Spleen (tissue), 11 donors: ENCODE measurements around the gene CNPY4. TPM values are rescaled to one million over a fixed set of nuclear protein-coding genes. Genes with fewer than 3 reads are reported as not detected.

Source experiments
- DNase-seq: peaks from one replicate; pipeline ENCODE4 v3.0.0-alpha.2; 2020
- H3K27ac ChIP-seq, 8 donors: fragments of 200-600 bp; sonication (generic) in 7 of 8; 1 replicate in 4 of 8; 2 replicates in 4 of 8; pipeline versions ENCODE4 v1.5.0 to v1.8.0; 2016 to 2021; ENCODE audit warnings: inconsistent platforms in 4 of 8, mild to moderate bottlenecking in 4 of 8, moderate library complexity in 1 of 8
- H3K27me3 ChIP-seq, 7 donors: fragments of 200-600 bp; sonication (generic) in 6 of 7; replicated peaks in 1 of 7; 1 replicate in 4 of 7; 2 replicates in 3 of 7; pipeline versions ENCODE4 v1.5.0 to v1.8.0; 2016 to 2021; ENCODE audit warnings: inconsistent platforms in 3 of 7, mild to moderate bottlenecking in 1 of 7
- H3K36me3 ChIP-seq, 6 donors: fragments of 200-600 bp; sonication (generic) in 5 of 6; 1 replicate in 4 of 6; 2 replicates in 2 of 6; pipeline versions ENCODE4 v1.5.0 to v1.8.0; 2016 to 2021; ENCODE audit warnings: inconsistent platforms in 2 of 6
- H3K4me1 ChIP-seq, 6 donors: fragments of 200-600 bp; sonication (generic) in 5 of 6; 1 replicate in 3 of 6; 2 replicates in 3 of 6; pipeline versions ENCODE4 v1.5.0 to v1.8.0; 2016 to 2021; ENCODE audit warnings: inconsistent platforms in 3 of 6
- H3K4me3 ChIP-seq, 8 donors: fragments of 200-600 bp; sonication (generic) in 7 of 8; 1 replicate in 4 of 8; 2 replicates in 4 of 8; pipeline versions ENCODE4 v1.5.0 to v1.8.0; 2016 to 2021; ENCODE audit warnings: inconsistent platforms in 4 of 8, mild to moderate bottlenecking in 4 of 8, moderate library complexity in 2 of 8
- H3K9me3 ChIP-seq, 8 donors: fragments of 200-600 bp; sonication (generic) in 7 of 8; 1 replicate in 4 of 8; 2 replicates in 4 of 8; pipeline versions ENCODE4 v1.5.0 to v1.8.0; 2016 to 2021; ENCODE audit warnings: inconsistent platforms in 4 of 8
- CTCF ChIP-seq, 11 experiments: fragments of 200-600 bp in 7 of 11; fragments of 450-650 bp in 4 of 11; sonication (generic) in 4 of 11; IDR thresholded peaks in 8 of 11; conservative IDR thresholded peaks in 3 of 11; 1 replicate in 7 of 11; 2 replicates in 4 of 11; pipeline versions ENCODE4 v1.4.0 to v1.8.0; 2016 to 2021; ENCODE audit warnings: antibody characterized with exemption in 11 of 11, inconsistent platforms in 4 of 11, mild to moderate bottlenecking in 1 of 11
- POLR2A ChIP-seq, 3 donors: fragments of 450-650 bp; IDR thresholded peaks; one replicate each; pipeline ENCODE4 v1.5.1; 2017; ENCODE audit warnings: antibody characterized with exemption in 3 of 3, mild to moderate bottlenecking in 1 of 3
- POLR2AphosphoS5 ChIP-seq, 3 donors: sonication (generic); formaldehyde crosslinking; IDR thresholded peaks; one replicate each; pipeline ENCODE4 v1.5.1; 2017; ENCODE audit warnings: antibody characterized with exemption in 3 of 3
- WGBS, 5 donors: extraction: QIAGEN DNeasy Blood & Tissue Kit in 3 of 5; methylation state at CpG; one replicate each; pipeline versions ENCODE4 v1.1.5 to v1.1.7; 2013 to 2018; 5-methylcytosine and 5-hydroxymethylcytosine counted together
- intact Hi-C: fragments of 100-400 bp; cut with DNase I; formaldehyde crosslinking; loops from one replicate; pipeline ENCODE4 v1.15.0; 2023; ENCODE audit warnings: low total_unique reads
- polyA plus RNA-seq, 3 donors: library from polyadenylated mRNA; stranded (reverse); fragments of 200-250 nt; gene quantifications; one replicate each; pipeline ENCODE4 v1.2.1, GENCODE V29; 2013
- total RNA-seq, 7 donors: library from RNA; depleted of rRNA in 3 of 7; stranded (reverse); fragments of >200 nt in 3 of 7; fragmentation: NEBNext Ultra II Directional in 4 of 7; extraction: Animal tissue kit (Norgen Biotek cat#: 25700) in 4 of 7; gene quantifications; one replicate each; pipeline versions ENCODE4 v1.1.0 to v1.2.1, GENCODE V29; 2016 to 2021
- donor health status: healthy with polysubstance abuse.
- donor health status: DM: no; HTN: no; CAD: no; lungs with moderate emphysema.
- donor health status: DM: no; HTN: no; CAD: no.
- donor health status: Bipolar disorder and iron deficiency.
- donor health status: healthy.
- donor health status: DM: no; HTN: no; CAD: no.
- donor health status: DM: yes; HTN: yes; CAD: no.

Gene CNPY4
- total and polyA plus RNA-seq, 10 donors, result 9.7 to 19.7 (median 13.8) TPM

- 0 to 2% (median 1%) methylated on average over 36 to 87 of the region's 87 CpGs for WGBS, 5 donors
- peak within 1 kb of the TSS; percentile 73 to 98 (median 91) for H3K4me3 ChIP-seq
- H3K9me3 ChIP-seq, result no peaks in the 10 kb centered on the region
- peak; percentile 99 for DNase-seq
- H3K36me3 ChIP-seq, result peaks cover 0 to 39% (median 32%) of the 10 kb centered on the region in 6 donors
- peaks cover 10 to 70% (median 47%) of the 10 kb centered on the region in 6 donors for H3K4me1 ChIP-seq
- peak within 1 kb of the TSS; percentile 88 to 97 (median 95) for H3K27ac ChIP-seq
- intact Hi-C loops, result no loop called here
- TF ChIP-seq POLR2A (IDR thresholded peaks at IDR 0.05) (no peak), POLR2AphosphoS5 (IDR thresholded peaks at IDR 0.05) (peak; percentile 89 to 93 (median 92)), CTCF (IDR thresholded peaks at IDR 0.05 in 8 of 11, conservative IDR thresholded peaks at IDR 0.05 in 3 of 11) (peak in 4 of 11 experiments; percentile 10 to 26 (median 18))
- no peaks in the 10 kb centered on the region for H3K27me3 ChIP-seq
These were observed 39.0 kb downstream of the CNPY4 start, which contains the start of gene TRAPPC14 for GRCh38 chr7:100158229-100159098. Gene TRAPPC14 (minus strand): TSS chr7:100158723. CDS start chr7:100158499, 224 bp downstream.

- H3K9me3 ChIP-seq, result no peaks in the 10 kb centered on the region
- peaks cover 10 to 70% (median 43%) of the 10 kb centered on the region in 6 donors for H3K4me1 ChIP-seq
- peak overlapping the region; percentile 73 to 98 (median 91) for H3K4me3 ChIP-seq
- H3K36me3 ChIP-seq, result peaks cover 0 to 32% (median 25%) of the 10 kb centered on the region in 6 donors
- peaks cover 0 to 5% (median 0%) of the 10 kb centered on the region in 7 donors for H3K27me3 ChIP-seq
- TF ChIP-seq POLR2A (IDR thresholded peaks at IDR 0.05) (no peak), POLR2AphosphoS5 (IDR thresholded peaks at IDR 0.05) (no peak), CTCF (IDR thresholded peaks at IDR 0.05 in 8 of 11, conservative IDR thresholded peaks at IDR 0.05 in 3 of 11) (peak in 1 of 11 experiments; percentile 19)
- peak overlapping the region; percentile 88 to 97 (median 95) for H3K27ac ChIP-seq
- 54 to 70% (median 58%) methylated on average over 7 of the region's 7 CpGs for WGBS, 5 donors
- intact Hi-C loops, result no loop called here
- no peak for DNase-seq
These were observed 39.7 kb downstream of the CNPY4 start for GRCh38 chr7:100159099-100159623.

- TF ChIP-seq POLR2A (IDR thresholded peaks at IDR 0.05), result no peak
- TF ChIP-seq CTCF (IDR thresholded peaks at IDR 0.05 in 8 of 11, conservative IDR thresholded peaks at IDR 0.05 in 3 of 11), result no peak
- TF ChIP-seq POLR2AphosphoS5 (IDR thresholded peaks at IDR 0.05), result no peak
- no peak overlapping the region for H3K27ac ChIP-seq
- no peak for DNase-seq
- H3K4me3 ChIP-seq, result no peak overlapping the region
- WGBS, 5 donors, result 93 to 97% (median 95%) methylated on average over 17 to 18 of the region's 18 CpGs
- H3K4me1 ChIP-seq, result peaks cover 10 to 61% (median 36%) of the 10 kb centered on the region in 6 donors
- no peaks in the 10 kb centered on the region for H3K9me3 ChIP-seq
- peaks cover 0 to 6% (median 0%) of the 10 kb centered on the region in 7 donors for H3K27me3 ChIP-seq
- intact Hi-C loops, result no loop called here
- peaks cover 0 to 23% (median 16%) of the 10 kb centered on the region in 6 donors for H3K36me3 ChIP-seq
These were observed 40.6 kb downstream of the CNPY4 start for GRCh38 chr7:100160067-100160466.
